ENCODE data around the gene SERPINB6. TPM values are rescaled to one million over a fixed set of nuclear protein-coding genes. Genes with fewer than 3 reads are reported as not detected.

Gene SERPINB6
- total RNA-seq, 4 donors from 2014 or later, result 84.9 to 266 (median 203) TPM

DNA sequence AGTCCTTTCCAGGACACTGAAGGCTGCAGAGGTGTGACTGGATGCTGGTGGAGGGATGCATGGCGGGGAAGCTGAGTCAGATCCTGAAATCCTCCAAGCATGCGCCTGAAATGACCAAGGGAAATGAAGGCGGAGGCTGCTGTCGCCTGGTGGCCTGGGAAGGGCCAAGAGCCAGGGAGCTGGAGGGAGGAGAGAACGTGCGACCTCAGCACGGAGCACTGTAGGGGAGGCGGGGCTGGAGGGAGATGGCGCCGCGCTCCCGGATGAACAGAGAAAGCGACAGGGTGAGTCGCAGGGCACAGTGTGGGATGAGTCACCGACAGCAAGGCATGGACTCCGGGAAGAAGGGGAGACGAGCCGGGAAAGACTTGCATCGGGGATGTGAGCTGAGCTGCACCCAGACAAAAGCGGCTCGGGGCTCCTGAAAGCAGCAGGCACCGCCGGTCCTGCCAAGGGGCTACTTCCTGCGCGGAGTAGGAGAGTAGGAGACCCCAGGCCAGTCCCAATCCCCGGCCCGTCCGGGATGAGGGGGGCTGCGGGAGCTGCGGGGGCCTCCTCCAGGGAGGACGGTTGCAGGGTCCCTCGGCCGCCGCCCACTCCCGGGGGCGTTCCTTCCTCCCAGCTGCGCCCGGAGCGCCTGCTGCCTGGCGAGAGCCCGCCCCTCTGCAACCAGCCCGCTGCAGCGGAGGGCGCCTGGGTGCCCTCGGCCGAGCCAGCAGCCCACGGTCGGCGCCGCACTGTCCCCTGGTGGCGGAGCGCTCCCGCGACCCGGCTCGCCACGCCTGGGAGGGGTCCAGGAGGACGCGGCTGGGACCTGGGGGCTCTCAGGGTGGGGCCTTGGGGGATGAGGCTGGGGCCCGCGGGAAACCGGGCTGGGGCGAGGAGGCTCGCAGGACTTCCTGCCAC, 17.3 kb upstream of the SERPINB6 start:
- Histone ChIP-seq H3K4me3 (peak overlapping the region; percentile 51 to 69), H3K4me1 (peaks cover 4 to 6% of the 10 kb centered on the region in 2 donors), H3K27ac (peak overlapping the region; percentile 92 to 99), H3K9me3 (no peaks in the 10 kb centered on the region), H3K27me3 (no peaks in the 10 kb centered on the region), H3K36me3 (no peaks in the 10 kb centered on the region)
- peak; percentile 86 to 89 for DNase-seq
- intact Hi-C loops (cut with DNase I; ENCODE audit: low total_unique reads), result no loop called here
- peak; percentile 48 to 62 for TF ChIP-seq POLR2A (IDR thresholded peaks at IDR 0.05)
- TF ChIP-seq, protein P1, sequence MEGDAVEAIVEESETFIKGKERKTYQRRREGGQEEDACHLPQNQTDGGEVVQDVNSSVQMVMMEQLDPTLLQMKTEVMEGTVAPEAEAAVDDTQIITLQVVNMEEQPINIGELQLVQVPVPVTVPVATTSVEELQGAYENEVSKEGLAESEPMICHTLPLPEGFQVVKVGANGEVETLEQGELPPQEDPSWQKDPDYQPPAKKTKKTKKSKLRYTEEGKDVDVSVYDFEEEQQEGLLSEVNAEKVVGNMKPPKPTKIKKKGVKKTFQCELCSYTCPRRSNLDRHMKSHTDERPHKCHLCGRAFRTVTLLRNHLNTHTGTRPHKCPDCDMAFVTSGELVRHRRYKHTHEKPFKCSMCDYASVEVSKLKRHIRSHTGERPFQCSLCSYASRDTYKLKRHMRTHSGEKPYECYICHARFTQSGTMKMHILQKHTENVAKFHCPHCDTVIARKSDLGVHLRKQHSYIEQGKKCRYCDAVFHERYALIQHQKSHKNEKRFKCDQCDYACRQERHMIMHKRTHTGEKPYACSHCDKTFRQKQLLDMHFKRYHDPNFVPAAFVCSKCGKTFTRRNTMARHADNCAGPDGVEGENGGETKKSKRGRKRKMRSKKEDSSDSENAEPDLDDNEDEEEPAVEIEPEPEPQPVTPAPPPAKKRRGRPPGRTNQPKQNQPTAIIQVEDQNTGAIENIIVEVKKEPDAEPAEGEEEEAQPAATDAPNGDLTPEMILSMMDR (IDR thresholded peaks at IDR 0.05), result peak; percentile 78 to 96 (median 92)

GRCh38 chr6:2988094-2988425, 16.7 kb upstream of the SERPINB6 start:
- H3K4me1 ChIP-seq, result peaks cover 4 to 6% of the 10 kb centered on the region in 2 donors
- H3K27ac ChIP-seq, result peak overlapping the region; percentile 92 to 99
- H3K4me3 ChIP-seq, result peak overlapping the region; percentile 51 to 69
- no peaks in the 10 kb centered on the region for H3K9me3 ChIP-seq
- intact Hi-C loops (cut with DNase I; ENCODE audit: low total_unique reads), result no loop called here
- no peaks in the 10 kb centered on the region for H3K36me3 ChIP-seq
- TF ChIP-seq POLR2A (IDR thresholded peaks at IDR 0.05), result no peak
- TF ChIP-seq, protein P1 (IDR thresholded peaks at IDR 0.05), result no peak
- H3K27me3 ChIP-seq, result no peaks in the 10 kb centered on the region
- no peak for DNase-seq

GRCh38 chr6:2986722-2987221, 15.4 kb upstream of the SERPINB6 start:
- no peaks in the 10 kb centered on the region for H3K36me3 ChIP-seq
- intact Hi-C loops (cut with DNase I; ENCODE audit: low total_unique reads), result no loop called here
- no peak overlapping the region for H3K4me3 ChIP-seq
- peak; percentile 53 to 76 for DNase-seq
- no peaks in the 10 kb centered on the region for H3K27me3 ChIP-seq
- peak overlapping the region; percentile 92 to 99 for H3K27ac ChIP-seq
- peaks cover 4 to 6% of the 10 kb centered on the region in 2 donors for H3K4me1 ChIP-seq
- no peak for TF ChIP-seq POLR2A (IDR thresholded peaks at IDR 0.05)
- TF ChIP-seq, protein P1 (IDR thresholded peaks at IDR 0.05), result no peak
- H3K9me3 ChIP-seq, result no peaks in the 10 kb centered on the region

DNA sequence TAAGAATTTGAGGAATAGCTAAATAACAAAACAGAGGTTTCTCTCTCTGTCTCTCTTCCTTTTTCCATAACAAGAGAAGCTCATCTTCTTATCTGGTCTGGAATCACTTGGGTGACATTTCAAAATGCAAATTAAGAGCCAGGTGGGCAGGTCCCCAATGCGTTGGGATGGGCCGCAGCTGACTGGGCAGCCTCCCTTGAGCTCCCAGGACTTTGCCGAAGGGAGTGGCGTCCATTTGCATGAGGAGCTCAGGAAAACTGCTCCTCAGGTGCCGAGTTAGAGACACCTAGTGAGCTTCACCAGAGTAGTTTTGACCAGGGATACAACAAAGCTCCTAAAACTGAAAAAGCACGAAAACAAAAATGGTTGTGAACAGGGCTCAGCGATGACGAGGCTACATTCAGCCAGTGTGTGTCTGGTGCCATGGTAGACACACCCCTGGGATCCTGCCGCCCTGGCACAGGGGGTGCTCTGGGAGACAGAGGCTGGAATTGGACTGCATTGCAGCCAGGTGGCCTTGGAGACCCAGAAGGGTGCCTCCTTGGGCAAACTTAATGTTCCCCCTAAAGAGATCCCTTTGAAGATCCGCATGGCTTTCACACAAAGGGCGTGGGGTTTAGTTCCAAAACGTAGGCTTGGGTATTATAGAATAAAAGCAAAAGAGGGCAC, 13.5 kb upstream of the SERPINB6 start:
- Histone ChIP-seq H3K4me3 (no peak overlapping the region), H3K27me3 (no peaks in the 10 kb centered on the region), H3K36me3 (no peaks in the 10 kb centered on the region), H3K9me3 (no peaks in the 10 kb centered on the region), H3K27ac (no peak overlapping the region), H3K4me1 (peaks cover 4 to 6% of the 10 kb centered on the region in 2 donors)
- TF ChIP-seq, protein P1 (IDR thresholded peaks at IDR 0.05), result no peak
- TF ChIP-seq POLR2A (IDR thresholded peaks at IDR 0.05), result no peak
- DNase-seq, result no peak
- intact Hi-C loops (cut with DNase I; ENCODE audit: low total_unique reads), result no loop called here

All from uterus (tissue), 4 donors.